ENCODE results near the gene MT1E. TPM values are rescaled to one million over a fixed set of nuclear protein-coding genes. Genes with fewer than 3 reads are reported as not detected.
"Not testable (repeated sequence)": the region's sequence is repeated elsewhere in the genome, so short reads cannot be mapped to it uniquely, and the experiment has no call there.

MT1E gene
- polyA plus RNA-seq, 1 experiment = 153 TPM

- ChIA-PET CTCF (interaction anchor here (0.5 to 2.9 kb wide), 8 partner anchors 9 to 129 kb away, joined by 4 to 19 read pairs (median 4); partner anchors contain the start of gene MT1X), POLR2A (interaction anchor here (0.6 to 0.8 kb wide), 2 partner anchors 48 to 209 kb away, joined by 3 read pairs; partner anchors contain the start of gene MT1E)
- Histone ChIP-seq H3K4me3 (ENCODE audit: low read depth, low read length) (no peak overlapping the region), H3K27me3 (ENCODE audit: control insufficient read depth, insufficient read depth, low read length) (peaks cover 42% of the 10 kb centered on the region), H3K27ac (ENCODE audit: low read depth, low read length) (no peak overlapping the region), H3K9me3 (ENCODE audit: control insufficient read depth, insufficient read depth, low read length) (no peaks in the 10 kb centered on the region)
- no peak for DNase-seq (ENCODE audit: low read depth, low spot score)
- TF ChIP-seq, protein P1, sequence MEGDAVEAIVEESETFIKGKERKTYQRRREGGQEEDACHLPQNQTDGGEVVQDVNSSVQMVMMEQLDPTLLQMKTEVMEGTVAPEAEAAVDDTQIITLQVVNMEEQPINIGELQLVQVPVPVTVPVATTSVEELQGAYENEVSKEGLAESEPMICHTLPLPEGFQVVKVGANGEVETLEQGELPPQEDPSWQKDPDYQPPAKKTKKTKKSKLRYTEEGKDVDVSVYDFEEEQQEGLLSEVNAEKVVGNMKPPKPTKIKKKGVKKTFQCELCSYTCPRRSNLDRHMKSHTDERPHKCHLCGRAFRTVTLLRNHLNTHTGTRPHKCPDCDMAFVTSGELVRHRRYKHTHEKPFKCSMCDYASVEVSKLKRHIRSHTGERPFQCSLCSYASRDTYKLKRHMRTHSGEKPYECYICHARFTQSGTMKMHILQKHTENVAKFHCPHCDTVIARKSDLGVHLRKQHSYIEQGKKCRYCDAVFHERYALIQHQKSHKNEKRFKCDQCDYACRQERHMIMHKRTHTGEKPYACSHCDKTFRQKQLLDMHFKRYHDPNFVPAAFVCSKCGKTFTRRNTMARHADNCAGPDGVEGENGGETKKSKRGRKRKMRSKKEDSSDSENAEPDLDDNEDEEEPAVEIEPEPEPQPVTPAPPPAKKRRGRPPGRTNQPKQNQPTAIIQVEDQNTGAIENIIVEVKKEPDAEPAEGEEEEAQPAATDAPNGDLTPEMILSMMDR (IDR thresholded peaks at IDR 0.05; ENCODE audit: low read depth, low read length) = peak; percentile 58
Measured at GRCh38 chr16:56673921-56674320, 48.3 kb downstream of the MT1E start.

- H3K9me3 ChIP-seq (ENCODE audit: control insufficient read depth, insufficient read depth, low read length); H3K4me3 ChIP-seq (ENCODE audit: low read depth, low read length); H3K27ac ChIP-seq (ENCODE audit: low read depth, low read length); DNase-seq (ENCODE audit: low read depth, low spot score): not testable (repeated sequence)
- ChIA-PET POLR2A (interaction anchor here (0.6 kb wide), 1 partner anchor 210 kb away, joined by 3 read pairs; no protein-coding TSS in a partner anchor), CTCF (interaction anchor here (0.7 to 1.5 kb wide), 3 partner anchors 8 to 29 kb away, joined by 4 read pairs; partner anchors contain the start of gene MT1X)
- peaks cover 35% of the 10 kb centered on the region for H3K27me3 ChIP-seq (ENCODE audit: control insufficient read depth, insufficient read depth, low read length)
Measured at GRCh38 chr16:56674570-56674969, 49.0 kb downstream of the MT1E start.

GRCh38 chr16:56675685-56676210, 50.2 kb downstream of the MT1E start:
- Histone ChIP-seq H3K9me3 (ENCODE audit: control insufficient read depth, insufficient read depth, low read length) (no peaks in the 10 kb centered on the region), H3K27ac (ENCODE audit: low read depth, low read length) (no peak overlapping the region), H3K27me3 (ENCODE audit: control insufficient read depth, insufficient read depth, low read length) (peaks cover 23% of the 10 kb centered on the region), H3K4me3 (ENCODE audit: low read depth, low read length) (no peak overlapping the region)
- TF ChIP-seq, protein P1 (IDR thresholded peaks at IDR 0.05; ENCODE audit: low read depth, low read length) = no peak
- DNase-seq (ENCODE audit: low read depth, low spot score) = no peak
- ChIA-PET POLR2A (interaction anchor here (0.6 kb wide), 1 partner anchor 142 kb away, joined by 7 read pairs; no protein-coding TSS in a partner anchor), CTCF (interaction anchor here (0.6 kb wide), 1 partner anchor 98 kb away, joined by 3 read pairs; no protein-coding TSS in a partner anchor)

Other genes with a start within 250 kb of the MT1E start
- 77.9 and 80.4 TPM in 2 replicates for gene AMFR, start 200.2 kb upstream of the MT1E start, polyA plus RNA-seq (2011; rRNA removed)
- gene NUDT21, start 174.4 kb upstream of the MT1E start, polyA plus RNA-seq (2011; rRNA removed) = 111 and 124 TPM in 2 replicates
- 65.5 and 89.0 TPM in 2 replicates for gene OGFOD1, start 174.2 kb upstream of the MT1E start, polyA plus RNA-seq (2011; rRNA removed)
- 49.7 and 53.6 TPM in 2 replicates for gene BBS2, start 105.8 kb upstream of the MT1E start, polyA plus RNA-seq (2011; rRNA removed)
- gene MT4, start 60.7 kb upstream of the MT1E start, polyA plus RNA-seq (2011; rRNA removed) = not detected in 2 replicates
- not detected in 2 replicates for gene MT3, start 36.3 kb upstream of the MT1E start, polyA plus RNA-seq (2011; rRNA removed)
- gene MT2A, start 17.2 kb upstream of the MT1E start, polyA plus RNA-seq (2011; rRNA removed) = 82.6 and 146 TPM in 2 replicates
- 0.10 and 0.38 TPM in 2 replicates for gene MT1M, start 6.9 kb downstream of the MT1E start, polyA plus RNA-seq (2011; rRNA removed)
- gene MT1A, start 12.9 kb downstream of the MT1E start, polyA plus RNA-seq (2011; rRNA removed) = 0.66 TPM in 1 of 2 replicates, not detected in the other
- not detected in 2 replicates for gene MT1B, start 26.1 kb downstream of the MT1E start, polyA plus RNA-seq (2011; rRNA removed)
- gene MT1F, start 32.2 kb downstream of the MT1E start, polyA plus RNA-seq (2011; rRNA removed) = 0.21 and 0.35 TPM in 2 replicates
- gene MT1G, start 42.3 kb downstream of the MT1E start, polyA plus RNA-seq (2011; rRNA removed) = not detected in 2 replicates
- gene MT1H, start 44.0 kb downstream of the MT1E start, polyA plus RNA-seq (2011; rRNA removed) = not detected in 2 replicates
- gene MT1X, start 56.7 kb downstream of the MT1E start, polyA plus RNA-seq (2011; rRNA removed) = 19.5 and 30.1 TPM in 2 replicates
- 46.4 and 51.1 TPM in 2 replicates for gene NUP93, start 104.3 kb downstream of the MT1E start, polyA plus RNA-seq (2011; rRNA removed)
- gene SLC12A3, start 239.4 kb downstream of the MT1E start, polyA plus RNA-seq (2011; rRNA removed) = not detected in 2 replicates

All from AG04450 (cell line).